Neural progenitor cell (in vitro differentiated cells): ENCODE measurements around the gene CDH10.

ENCODE experiments used
- EZH2 ChIP-seq: fragments of 200-600 bp; sonication (generic); IDR thresholded peaks from 2 replicates; pipeline ENCODE4 v1.6.1; 2017; ENCODE audit warnings: antibody characterized with exemption, mild to moderate bottlenecking, moderate library complexity
- TF ChIP-seq, protein P1 (sequence below): fragments of 200-600 bp; sonication (generic); IDR thresholded peaks from 2 replicates; pipeline ENCODE4 v1.5.1; 2017; ENCODE audit warnings: antibody characterized with exemption, mild to moderate bottlenecking

DNA sequence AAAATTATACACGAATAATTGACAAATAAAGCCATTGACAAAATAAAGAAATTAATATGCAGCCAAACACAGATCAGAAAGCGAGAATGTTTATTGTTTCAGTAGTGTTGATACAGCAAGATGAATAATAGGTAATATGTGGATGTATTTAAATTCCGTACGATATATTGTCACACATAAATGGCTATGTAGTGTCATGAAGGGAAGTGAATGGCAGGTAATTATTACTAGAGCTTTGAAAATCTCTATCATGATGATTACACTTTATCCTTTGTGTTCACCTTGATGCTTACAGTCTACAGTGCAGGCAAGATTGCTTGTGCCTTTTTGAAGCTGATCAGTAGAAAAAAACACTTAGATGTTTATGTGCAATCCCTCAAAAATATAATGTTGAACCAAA, 23.3 kb upstream of the CDH10 start:
- no peak for TF ChIP-seq EZH2
- TF ChIP-seq, protein P1, sequence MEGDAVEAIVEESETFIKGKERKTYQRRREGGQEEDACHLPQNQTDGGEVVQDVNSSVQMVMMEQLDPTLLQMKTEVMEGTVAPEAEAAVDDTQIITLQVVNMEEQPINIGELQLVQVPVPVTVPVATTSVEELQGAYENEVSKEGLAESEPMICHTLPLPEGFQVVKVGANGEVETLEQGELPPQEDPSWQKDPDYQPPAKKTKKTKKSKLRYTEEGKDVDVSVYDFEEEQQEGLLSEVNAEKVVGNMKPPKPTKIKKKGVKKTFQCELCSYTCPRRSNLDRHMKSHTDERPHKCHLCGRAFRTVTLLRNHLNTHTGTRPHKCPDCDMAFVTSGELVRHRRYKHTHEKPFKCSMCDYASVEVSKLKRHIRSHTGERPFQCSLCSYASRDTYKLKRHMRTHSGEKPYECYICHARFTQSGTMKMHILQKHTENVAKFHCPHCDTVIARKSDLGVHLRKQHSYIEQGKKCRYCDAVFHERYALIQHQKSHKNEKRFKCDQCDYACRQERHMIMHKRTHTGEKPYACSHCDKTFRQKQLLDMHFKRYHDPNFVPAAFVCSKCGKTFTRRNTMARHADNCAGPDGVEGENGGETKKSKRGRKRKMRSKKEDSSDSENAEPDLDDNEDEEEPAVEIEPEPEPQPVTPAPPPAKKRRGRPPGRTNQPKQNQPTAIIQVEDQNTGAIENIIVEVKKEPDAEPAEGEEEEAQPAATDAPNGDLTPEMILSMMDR: no peak
